PC-3 (cell line): Measurements from ENCODE around the gene COL6A2. TPM values are rescaled to one million over a fixed set of nuclear protein-coding genes. Genes with fewer than 3 reads are reported as not detected.
A peak's percentile ranks its signal among the peaks of the same experiment; 100 is the strongest.
"Not testable (repeated sequence)": the region's sequence is repeated elsewhere in the genome, so short reads cannot be mapped to it uniquely, and the experiment has no call there.

Experiments
- ATAC-seq: fragments of 200-7000 bp; cut with Tn5 transposase; 2 replicates; pipeline ENCODE4 v1.9.1; 2020; ENCODE audit warnings: mild to moderate bottlenecking, moderate library complexity
- BruUV-seq: library from RNA; stranded (reverse); fragments of 400-500 nt; replicated peaks from 2 replicates; lab custom pipeline; 2021; lab: Mats Ljungman, UMichigan
- CTCF ChIA-PET: fragments of 300-600 bp; sonication (Branson Sonifier 250); formaldehyde crosslinking; loops from one replicate; lab custom pipeline; 2022; ENCODE audit warnings: antibody characterized with exemption; lab: Charles Lee
- POLR2A ChIA-PET: fragments of 300-600 bp; sonication (Branson Sonifier 250); formaldehyde crosslinking; loops from one replicate; lab custom pipeline; 2022; ENCODE audit warnings: antibody characterized with exemption; ENCODE audit not compliant: unreplicated experiment; lab: Charles Lee
- DNase-seq: peaks from one replicate; pipeline ENCODE4 v3.0.0-alpha.2; 2015
- H2AFZ ChIP-seq: fragments of 300-600 bp; sonication (generic); 2 replicates; pipeline ENCODE4 v1.6.0; 2016; ENCODE audit warnings: antibody characterized with exemption, low read length
- H3F3A ChIP-seq: fragments of 300-600 bp; sonication (generic); one replicate; pipeline ENCODE4 v1.6.0; 2017; ENCODE audit warnings: antibody characterized with exemption, low read length, control low read depth, mild to moderate bottlenecking; ENCODE audit not compliant: unreplicated experiment
- H3K27ac ChIP-seq: fragments of 300-600 bp; sonication (generic); 2 replicates; pipeline ENCODE4 v1.5.1; 2016; ENCODE audit warnings: mild to moderate bottlenecking, low read length
- H3K27me3 ChIP-seq: fragments of 300-600 bp; sonication (generic); 2 replicates; pipeline ENCODE4 v1.6.1; 2016; ENCODE audit warnings: low read length, mixed read lengths
- H3K36me3 ChIP-seq: fragments of 300-600 bp; sonication (generic); 2 replicates; pipeline ENCODE4 v1.6.1; 2016; ENCODE audit warnings: low read depth, mixed run types, low read length, mixed read lengths
- H3K4me1 ChIP-seq: fragments of 300-600 bp; sonication (generic); 2 replicates; pipeline ENCODE4 v1.5.1; 2016; ENCODE audit warnings: low read length; ENCODE audit not compliant: insufficient read depth
- H3K4me2 ChIP-seq: fragments of 300-600 bp; sonication (generic); 2 replicates; pipeline ENCODE4 v1.6.0; 2016; ENCODE audit warnings: low read length
- H3K4me3 ChIP-seq: fragments of 300-600 bp; sonication (generic); 2 replicates; pipeline ENCODE4 v1.5.1; 2016; ENCODE audit warnings: mild to moderate bottlenecking, low read length, mixed read lengths
- H3K79me2 ChIP-seq: fragments of 300-600 bp; sonication (generic); 2 replicates; pipeline ENCODE4 v1.6.1; 2017; ENCODE audit warnings: low read length, mixed read lengths
- H3K9ac ChIP-seq: fragments of 300-600 bp; sonication (generic); 2 replicates; pipeline ENCODE4 v1.6.0; 2016; ENCODE audit warnings: mild to moderate bottlenecking, low read length
- H3K9me2 ChIP-seq: fragments of 300-600 bp; sonication (generic); replicated peaks from 2 replicates; pipeline ENCODE4 v1.6.1; 2016; ENCODE audit warnings: mixed run types, low read length, mixed read lengths
- H3K9me3 ChIP-seq: fragments of 300-600 bp; sonication (generic); 2 replicates; pipeline ENCODE4 v1.6.1; 2016; ENCODE audit warnings: low read length, mixed read lengths
- H4K20me1 ChIP-seq: fragments of 300-600 bp; sonication (generic); 2 replicates; pipeline ENCODE4 v1.6.1; 2016; ENCODE audit warnings: low read length, mixed read lengths
- CTCF ChIP-seq: fragments of 300-600 bp; sonication (generic); conservative IDR thresholded peaks from 2 replicates; pipeline ENCODE4 v1.5.1; 2017; ENCODE audit warnings: antibody characterized with exemption, low read depth, mild to moderate bottlenecking, low read length
- EZH2 ChIP-seq: fragments of 300-600 bp; sonication (generic); IDR thresholded peaks from one replicate; pipeline ENCODE4 v1.6.1; 2017; ENCODE audit warnings: antibody characterized with exemption, mild to moderate bottlenecking, low read length; ENCODE audit not compliant: unreplicated experiment
- EZH2phosphoT487 ChIP-seq: fragments of 300-600 bp; sonication (generic); IDR thresholded peaks from 2 replicates; pipeline ENCODE4 v1.6.1; 2018; ENCODE audit warnings: mild to moderate bottlenecking, antibody characterized with exemption, low read length, borderline replicate concordance
- intact Hi-C: fragments of 100-400 bp; cut with micrococcal nuclease; formaldehyde crosslinking; loops from 2 replicates; pipeline ENCODE4 v1.9.0; 2023
- total RNA-seq: library from RNA; depleted of rRNA; stranded (reverse); fragments of >200 nt; gene quantifications from 2 replicates; pipeline ENCODE4 v1.2.3, GENCODE V29; 2014

Gene COL6A2
- total RNA-seq, 1 experiment from 2014 or later = 521 TPM

- peak overlapping the region; percentile 97 for H3K27ac ChIP-seq
- no TSS peak for BruUV-seq
- CTCF ChIA-PET = no interaction called here
- H3K4me2 ChIP-seq = no peak overlapping the region
- H3K4me1 ChIP-seq = peaks cover 30% of the 10 kb centered on the region
- H3K9ac ChIP-seq = no peak overlapping the region
- H3K27me3 ChIP-seq = no peaks in the 10 kb centered on the region
- H3K79me2 ChIP-seq = no peaks in the 10 kb centered on the region
- DNase-seq = no peak
- POLR2A ChIA-PET = no interaction called here
- no peaks in the 10 kb centered on the region for H3F3A ChIP-seq
- no peaks in the 10 kb centered on the region for H3K9me2 ChIP-seq
- no peak overlapping the region for H2AFZ ChIP-seq
- H3K4me3 ChIP-seq = no peak overlapping the region
- peaks cover 16% of the 10 kb centered on the region; the same call in 1 of the 2 replicates for H3K9me3 ChIP-seq
- H3K36me3 ChIP-seq = peaks cover 13% of the 10 kb centered on the region
- TF ChIP-seq CTCF (no peak), EZH2phosphoT487 (no peak), EZH2 (no peak)
- intact Hi-C loops = no loop called here
- no peak for ATAC-seq
- no peaks in the 10 kb centered on the region for H4K20me1 ChIP-seq
These were observed 39.3 kb upstream of the COL6A2 start for GRCh38 chr21:46058431-46059145.

- intact Hi-C loops = no loop called here
- H3K27ac ChIP-seq = peak overlapping the region; percentile 97; the same call in 1 of the 2 replicates
- no peak overlapping the region for H2AFZ ChIP-seq
- ChIA-PET POLR2A (no interaction called here), CTCF (no interaction called here)
- H3K4me3 ChIP-seq = no peak overlapping the region
- peaks cover 16% of the 10 kb centered on the region; the same call in 1 of the 2 replicates for H3K9me3 ChIP-seq
- BruUV-seq = no TSS peak
- no peak overlapping the region; the same call in 1 of the 2 replicates for H3K9ac ChIP-seq
- H3K36me3 ChIP-seq = peaks cover 13% of the 10 kb centered on the region
- no peak for ATAC-seq
- DNase-seq = no peak
- H3K4me1 ChIP-seq = peaks cover 24% of the 10 kb centered on the region
- no peaks in the 10 kb centered on the region for H4K20me1 ChIP-seq
- H3F3A ChIP-seq = no peaks in the 10 kb centered on the region
- H3K9me2 ChIP-seq = no peaks in the 10 kb centered on the region
- H3K27me3 ChIP-seq = no peaks in the 10 kb centered on the region
- TF ChIP-seq EZH2 (no peak), EZH2phosphoT487 (no peak)
- no peak overlapping the region for H3K4me2 ChIP-seq
- H3K79me2 ChIP-seq = no peaks in the 10 kb centered on the region
These were observed 38.7 kb upstream of the COL6A2 start for GRCh38 chr21:46059195-46059594.

- POLR2A ChIA-PET, H3K79me2 ChIP-seq, H3K9me2 ChIP-seq, H3F3A ChIP-seq, DNase-seq, H3K27me3 ChIP-seq, H4K20me1 ChIP-seq, CTCF ChIA-PET, ATAC-seq, H2AFZ ChIP-seq: not testable (repeated sequence)
- BruUV-seq = TSS peak; percentile 86
- H3K27ac ChIP-seq = peak overlapping the region; percentile 97
- intact Hi-C loops = loop anchor here (5.0 kb wide), 1 partner anchor 37 kb away; the partner anchor contains the start of gene COL6A2
- H3K9ac ChIP-seq = peak overlapping the region; percentile 85
- H3K4me2 ChIP-seq = peak overlapping the region; percentile 61
- H3K9me3 ChIP-seq = peaks cover 16% of the 10 kb centered on the region; the same call in 1 of the 2 replicates
- 0 out of 2 replicates have a peak overlapping the region, but pooled peaks have one; percentile 2 for H3K4me3 ChIP-seq
- H3K36me3 ChIP-seq = peaks cover 13% of the 10 kb centered on the region
- peaks cover 22% of the 10 kb centered on the region for H3K4me1 ChIP-seq
These were observed 38.0 kb upstream of the COL6A2 start for GRCh38 chr21:46059711-46060455.
